ENCODE data around the gene NFIA.

The NFIA gene

GRCh38 chr1:61387829-61388228, 305.5 kb downstream of the NFIA start:
- no peak for DNase-seq (ENCODE audit: low read depth in 4 of 4, low spot score in 1 of 4)

GRCh38 chr1:61388566-61388965, 306.2 kb downstream of the NFIA start:
- no peak for DNase-seq (ENCODE audit: low read depth in 4 of 4, low spot score in 1 of 4)

GRCh38 chr1:61389194-61389925, 307.0 kb downstream of the NFIA start:
- no peak for DNase-seq (ENCODE audit: low read depth in 4 of 4, low spot score in 1 of 4)

GRCh38 chr1:61389926-61390845, 307.8 kb downstream of the NFIA start:
- no peak for DNase-seq (ENCODE audit: low read depth in 4 of 4, low spot score in 1 of 4)

DNA sequence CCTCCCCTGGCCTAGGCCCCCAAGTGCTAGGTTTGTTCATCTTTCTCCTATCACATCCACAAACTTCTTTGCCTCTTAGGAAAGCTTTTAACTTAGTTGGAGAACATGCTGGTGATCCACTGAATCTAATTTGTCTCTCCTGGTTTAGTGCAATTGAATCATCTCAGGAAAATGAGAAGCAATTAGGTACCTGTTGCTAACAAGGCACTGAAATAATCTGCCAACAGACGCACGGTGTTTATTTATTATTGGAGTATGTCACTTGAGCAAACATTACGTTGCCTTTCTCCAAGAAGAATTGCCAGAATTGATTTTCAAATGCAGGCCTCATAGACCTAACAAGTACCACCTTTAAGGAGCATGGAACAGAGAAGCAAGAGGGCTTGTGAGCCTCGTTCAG, 309.4 kb downstream of the NFIA start:
- no peak for DNase-seq (ENCODE audit: low read depth in 4 of 4, low spot score in 1 of 4)

GRCh38 chr1:61392409-61393242, 310.3 kb downstream of the NFIA start:
- no peak for DNase-seq (ENCODE audit: low read depth in 4 of 4, low spot score in 1 of 4)

DNA sequence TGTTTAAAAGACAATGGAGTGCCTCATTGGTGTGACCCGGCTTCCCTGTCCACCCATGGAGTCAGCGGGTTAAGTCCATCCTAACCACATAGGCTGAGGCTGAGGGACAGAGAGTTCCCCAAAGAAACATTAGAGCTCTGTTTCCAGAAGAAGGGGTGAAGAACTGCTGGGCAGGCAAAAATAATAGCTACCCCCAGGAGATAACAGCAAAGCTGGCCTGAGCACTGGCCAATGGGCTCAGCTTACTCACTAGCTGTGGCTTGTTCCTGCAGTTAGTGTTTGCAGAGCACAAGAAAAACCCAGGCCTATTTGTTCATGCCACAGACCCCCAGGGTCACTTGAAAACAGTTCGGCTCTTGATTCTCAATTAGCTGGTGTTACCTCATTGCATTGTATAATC, 311.2 kb downstream of the NFIA start:
- no peak for DNase-seq (ENCODE audit: low read depth in 4 of 4, low spot score in 1 of 4)

- no peak for DNase-seq (ENCODE audit: low read depth in 4 of 4, low spot score in 1 of 4)
Measured at GRCh38 chr1:61395146-61395800, 312.9 kb downstream of the NFIA start.

GRCh38 chr1:61397495-61397894, 315.1 kb downstream of the NFIA start:
- DNase-seq (ENCODE audit: low read depth in 4 of 4, low spot score in 1 of 4), result no peak

GRCh38 chr1:61397935-61398334, 315.6 kb downstream of the NFIA start:
- no peak for DNase-seq (ENCODE audit: low read depth in 4 of 4, low spot score in 1 of 4)

DNA sequence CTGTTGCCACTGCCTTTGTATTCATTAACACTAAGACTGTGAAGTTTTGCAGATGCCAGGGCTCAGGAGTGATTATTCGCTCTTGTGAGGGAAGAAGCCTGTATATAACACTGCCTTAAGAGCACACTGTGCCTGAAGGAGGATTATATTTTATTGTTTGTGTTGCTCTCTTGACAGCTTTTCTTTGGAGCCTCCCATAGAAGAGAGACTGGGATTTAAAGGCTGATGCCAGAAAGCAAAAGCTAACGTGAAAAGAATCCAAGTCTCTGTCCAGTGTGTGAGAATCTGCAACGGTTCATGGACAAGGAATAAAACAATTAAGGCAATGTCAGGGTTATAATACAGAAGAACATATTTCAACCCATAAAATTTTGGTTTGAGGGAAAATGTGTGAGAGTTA, 316.8 kb downstream of the NFIA start:
- no peak for DNase-seq (ENCODE audit: low read depth in 4 of 4, low spot score in 1 of 4)

- DNase-seq (ENCODE audit: low read depth in 4 of 4, low spot score in 1 of 4), result no peak
Measured at GRCh38 chr1:61400131-61400770, 317.9 kb downstream of the NFIA start.

- DNase-seq (ENCODE audit: low read depth in 4 of 4, low spot score in 1 of 4), result no peak
Measured at GRCh38 chr1:61400997-61401396, 318.6 kb downstream of the NFIA start.

- DNase-seq (ENCODE audit: low read depth in 4 of 4, low spot score in 1 of 4), result no peak
Measured at GRCh38 chr1:61403679-61404596, 321.6 kb downstream of the NFIA start.

DNA sequence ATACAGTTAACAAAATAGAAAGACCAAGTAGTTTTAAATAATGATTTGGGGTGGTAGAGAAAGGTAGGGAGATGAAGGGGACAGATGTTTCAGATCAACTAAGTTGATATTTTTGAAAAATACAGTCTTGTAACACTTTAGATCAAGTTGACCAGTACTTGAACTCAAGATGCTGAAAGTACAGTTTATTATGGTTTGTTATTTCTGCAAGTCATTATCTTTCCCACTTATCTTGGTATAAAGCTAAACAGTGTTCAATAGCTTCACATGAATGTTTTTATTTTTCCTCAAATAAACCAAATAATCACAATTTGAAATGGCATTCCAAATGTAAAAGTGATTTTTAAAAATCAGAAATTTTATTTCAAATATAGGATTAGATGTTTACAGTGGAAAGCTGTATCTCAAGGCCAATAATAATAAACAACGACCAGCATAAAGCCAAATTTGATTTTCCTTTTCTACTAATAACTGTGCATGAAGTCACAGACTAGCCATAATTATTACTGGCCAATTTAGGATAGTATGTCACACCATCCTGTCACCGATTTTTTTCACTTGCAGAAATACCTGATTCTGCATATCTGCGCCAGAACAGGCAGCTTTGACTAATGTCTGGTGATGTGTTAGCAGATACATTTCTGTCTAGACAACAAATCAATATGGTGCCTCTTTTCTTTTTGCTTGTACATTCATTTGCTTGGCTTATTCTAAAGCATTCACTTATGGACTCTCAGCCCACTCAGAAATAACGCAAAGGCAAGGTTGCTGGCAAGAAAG, 322.4 kb downstream of the NFIA start:
- no peak for DNase-seq (ENCODE audit: low read depth in 4 of 4, low spot score in 1 of 4)

DNA sequence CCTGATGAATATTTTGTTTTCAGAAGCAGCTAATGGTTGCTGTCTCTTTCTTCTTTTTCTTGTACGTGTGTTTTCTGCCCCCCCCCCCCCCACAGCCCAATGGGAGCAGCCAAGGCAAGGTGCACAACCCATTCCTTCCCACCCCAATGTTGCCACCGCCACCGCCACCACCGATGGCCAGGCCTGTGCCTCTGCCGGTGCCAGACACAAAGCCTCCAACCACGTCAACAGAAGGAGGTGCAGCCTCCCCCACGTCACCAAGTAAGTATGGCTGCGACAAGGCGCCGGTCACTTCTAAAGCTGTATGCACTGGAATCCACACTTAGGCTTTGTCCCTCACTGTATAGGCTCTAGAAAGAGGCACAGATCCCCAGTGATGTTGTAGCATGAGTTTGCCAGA, 324.1 kb downstream of the NFIA start:
- no peak for DNase-seq (ENCODE audit: low read depth in 4 of 4, low spot score in 1 of 4)

GRCh38 chr1:61412601-61413000, 330.2 kb downstream of the NFIA start:
- DNase-seq (ENCODE audit: low read depth in 4 of 4, low spot score in 1 of 4), result no peak

DNA sequence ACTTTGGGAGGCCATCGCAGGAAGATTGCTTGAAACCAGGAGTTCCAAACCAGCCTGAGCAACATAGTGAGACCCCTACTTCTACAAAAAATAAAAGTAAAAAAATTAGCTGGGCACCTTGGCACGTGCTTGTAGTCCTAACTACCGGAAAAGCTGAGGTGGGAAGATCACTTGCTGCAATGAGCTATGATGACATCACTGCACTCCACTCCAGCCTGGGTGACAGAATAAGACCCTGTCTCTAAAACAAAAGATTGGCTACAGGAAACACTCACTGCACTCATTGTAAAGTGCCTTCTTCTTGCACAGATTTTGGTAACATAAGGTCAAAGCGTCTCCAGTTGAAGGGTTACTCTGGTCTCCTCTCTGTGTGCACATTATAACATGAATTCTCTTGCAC, 336.8 kb downstream of the NFIA start:
- DNase-seq (ENCODE audit: low read depth in 4 of 4, low spot score in 1 of 4), result no peak

DNA sequence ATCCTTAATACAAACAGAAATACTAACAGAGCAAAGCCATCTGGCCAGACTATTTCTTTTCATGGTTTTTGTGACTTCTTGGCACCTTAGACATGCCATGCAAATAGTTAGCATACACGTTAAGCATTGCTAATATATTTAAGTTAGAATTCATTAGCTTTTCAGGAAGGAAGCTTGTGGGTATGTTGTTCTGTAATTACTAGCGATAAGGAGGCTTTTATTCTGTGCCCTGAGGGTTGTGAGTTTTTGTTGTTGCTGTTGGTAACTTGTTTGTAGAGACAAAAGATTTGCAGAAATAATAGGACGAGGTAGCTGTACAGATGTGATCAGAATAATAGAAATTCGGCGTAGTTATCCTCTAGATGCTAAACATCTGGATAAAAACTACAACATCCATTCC, 337.3 kb downstream of the NFIA start:
- no peak for DNase-seq (ENCODE audit: low read depth in 4 of 4, low spot score in 1 of 4)
